H1 (cell line): ENCODE measurements around the gene MBP. TPM values are rescaled to one million over a fixed set of nuclear protein-coding genes. Genes with fewer than 3 reads are reported as not detected.

Source experiments
- CTCF ChIA-PET: fragments of 300-600 bp; sonication (Branson Sonifier 250); formaldehyde crosslinking; loops from one replicate; lab custom pipeline; 2021; ENCODE audit not compliant: partially characterized antibody; lab: Charles Lee
- POLR2A ChIA-PET: fragments of 300-600 bp; sonication (Branson Sonifier 250); formaldehyde crosslinking; loops from one replicate; lab custom pipeline; 2021; ENCODE audit warnings: inconsistent platforms; ENCODE audit not compliant: partially characterized antibody; lab: Charles Lee
- DNase-seq, 2 experiments: peaks; one replicate each; pipeline versions ENCODE4 v3.0.0 to v3.0.0-alpha.2; 2010 to 2022; ENCODE audit warnings: low spot score in 2 of 2, low read depth in 1 of 2, mixed read lengths in 1 of 2
- FAIRE-seq: peaks from 2 replicates; lab custom pipeline; 2011; peaks lifted over from hg19 to GRCh38; lab: Jason Lieb, UNC
- H2AFZ ChIP-seq: 2 replicates; pipeline ENCODE4 v1.8.1; 2012; ENCODE audit warnings: low read length, inconsistent platforms
- H2AK5ac ChIP-seq: 2 replicates; pipeline ENCODE4 v1.6.1; 2013; ENCODE audit warnings: low read depth, low read length
- H2BK120ac ChIP-seq: replicated peaks from 2 replicates; pipeline ENCODE3; 2013; ENCODE audit warnings: low read depth, low read length, inconsistent platforms
- H2BK12ac ChIP-seq: 2 replicates; pipeline ENCODE4 v1.6.1; 2013; ENCODE audit warnings: low read depth, low read length
- H2BK15ac ChIP-seq: 2 replicates; pipeline ENCODE4 v1.6.1; 2013; ENCODE audit warnings: low read length
- H2BK20ac ChIP-seq: 2 replicates; pipeline ENCODE4 v1.6.1; 2013; ENCODE audit warnings: low read length
- H2BK5ac ChIP-seq: 2 replicates; pipeline ENCODE4 v1.6.1; 2013; ENCODE audit warnings: low read depth, low read length
- H3K14ac ChIP-seq: 2 replicates; pipeline ENCODE4 v1.6.1; 2013; ENCODE audit warnings: inconsistent platforms; ENCODE audit not compliant: insufficient read length
- H3K18ac ChIP-seq: 2 replicates; pipeline ENCODE4 v1.6.1; 2013; ENCODE audit warnings: low read length; ENCODE audit errors: extremely low read depth
- H3K23ac ChIP-seq: 2 replicates; pipeline ENCODE4 v1.6.1; 2013; ENCODE audit warnings: inconsistent platforms; ENCODE audit not compliant: insufficient read length
- H3K23me2 ChIP-seq: 2 replicates; pipeline ENCODE4 v1.6.1; 2013; ENCODE audit warnings: low read depth, low read length
- H3K27ac ChIP-seq: 2 replicates; pipeline ENCODE4 v1.6.1; 2011; ENCODE audit warnings: low read depth, low read length, inconsistent platforms
- H3K27me3 ChIP-seq, 4 experiments: replicated peaks in 1 of 4; 1 replicate in 1 of 4; 2 replicates in 3 of 4; pipeline versions ENCODE4 v1.6.1 to v1.8.1; 2011 to 2013; ENCODE audit warnings: low read length in 3 of 4, mild to moderate bottlenecking in 3 of 4, inconsistent platforms in 2 of 4, mixed read lengths in 2 of 4, moderate library complexity in 1 of 4; ENCODE audit not compliant: control insufficient read depth in 3 of 4, insufficient read depth in 3 of 4; ENCODE audit errors: extremely low read depth in 1 of 4
- H3K36me3 ChIP-seq, 4 experiments: 2 replicates each; pipeline versions ENCODE4 v1.6.1 to v1.8.1; 2011 to 2013; ENCODE audit warnings: mild to moderate bottlenecking in 4 of 4, low read length in 3 of 4, moderate library complexity in 2 of 4, control low read depth in 1 of 4, inconsistent platforms in 1 of 4; ENCODE audit not compliant: insufficient read depth in 4 of 4, control insufficient read depth in 2 of 4
- H3K4ac ChIP-seq: replicated peaks from 2 replicates; pipeline ENCODE3; 2013; ENCODE audit warnings: low read length, low read depth, mixed read lengths, inconsistent platforms; ENCODE audit not compliant: insufficient read length
- H3K4me1 ChIP-seq, 4 experiments: replicated peaks in 1 of 4; 1 replicate in 1 of 4; 2 replicates in 3 of 4; pipeline versions ENCODE4 v1.6.1 to v1.8.1; 2011 to 2013; ENCODE audit warnings: low read length in 3 of 4, inconsistent platforms in 2 of 4, mixed read lengths in 1 of 4; ENCODE audit not compliant: insufficient read depth in 4 of 4, control insufficient read depth in 3 of 4
- H3K4me2 ChIP-seq, 2 experiments: 2 replicates each; pipeline versions ENCODE4 v1.6.1 to v1.8.1; 2011 to 2013; ENCODE audit warnings: low read depth in 2 of 2, low read length in 2 of 2, control low read depth in 1 of 2, inconsistent platforms in 1 of 2, mild to moderate bottlenecking in 1 of 2; ENCODE audit not compliant: insufficient read depth in 1 of 2
- H3K4me3 ChIP-seq, 4 experiments: fragments of 200-600, 300-600 bp in 1 of 4; sonication (generic), shearing (Covaris generic), sonication (Bioruptor Twin) in 1 of 4; 2 replicates each; pipeline versions ENCODE4 v1.5.1 to v1.8.1; 2011 to 2016; ENCODE audit warnings: low read length in 4 of 4, low read depth in 3 of 4, control low read depth in 2 of 4, inconsistent platforms in 2 of 4, mild to moderate bottlenecking in 2 of 4, mixed read lengths in 1 of 4, moderate library complexity in 1 of 4; ENCODE audit not compliant: insufficient read depth in 2 of 4; ENCODE audit errors: extremely low read depth in 1 of 4
- H3K56ac ChIP-seq: replicated peaks from 2 replicates; pipeline ENCODE3; 2013; ENCODE audit warnings: low read depth, mild to moderate bottlenecking, mixed read lengths, low read length, inconsistent platforms; ENCODE audit not compliant: insufficient read length
- H3K79me1 ChIP-seq: 2 replicates; pipeline ENCODE4 v1.6.1; 2013; ENCODE audit warnings: low read depth, low read length, control low read depth
- H3K79me2 ChIP-seq, 2 experiments: 2 replicates each; pipeline versions ENCODE4 v1.6.1 to v1.8.1; 2012 to 2013; ENCODE audit warnings: low read length in 2 of 2, mild to moderate bottlenecking in 2 of 2, inconsistent platforms in 1 of 2; ENCODE audit not compliant: insufficient read depth in 2 of 2, control insufficient read depth in 1 of 2
- H3K9ac ChIP-seq, 4 experiments: replicated peaks in 1 of 4; 1 replicate in 1 of 4; 2 replicates in 3 of 4; pipeline versions ENCODE4 v1.6.1 to v1.8.1; 2011 to 2013; ENCODE audit warnings: low read depth in 3 of 4, low read length in 3 of 4, control low read depth in 2 of 4, mild to moderate bottlenecking in 2 of 4, moderate library complexity in 2 of 4, inconsistent platforms in 1 of 4; ENCODE audit errors: extremely low read depth in 1 of 4
- H3K9me3 ChIP-seq, 2 experiments: 2 replicates each; pipeline versions ENCODE4 v1.6.1 to v1.8.1; 2012 to 2013; ENCODE audit warnings: mild to moderate bottlenecking in 2 of 2, moderate library complexity in 2 of 2, control low read depth in 1 of 2, inconsistent platforms in 1 of 2, low read depth in 1 of 2, low read length in 1 of 2, mixed read lengths in 1 of 2; ENCODE audit not compliant: insufficient read depth in 2 of 2
- H4K20me1 ChIP-seq, 2 experiments: replicated peaks in 1 of 2; 2 replicates each; pipeline versions ENCODE3 to v1.8.1; 2011 to 2013; ENCODE audit warnings: inconsistent platforms in 2 of 2, low read length in 2 of 2, mild to moderate bottlenecking in 1 of 2; ENCODE audit not compliant: insufficient read depth in 2 of 2, control insufficient read depth in 1 of 2
- H4K5ac ChIP-seq: 2 replicates; pipeline ENCODE4 v1.6.1; 2013; ENCODE audit warnings: low read length, low read depth, mixed read lengths, inconsistent platforms; ENCODE audit not compliant: insufficient read length
- H4K8ac ChIP-seq: 2 replicates; pipeline ENCODE4 v1.8.0; 2013; ENCODE audit warnings: mild to moderate bottlenecking, moderate library complexity, low read length, inconsistent platforms; ENCODE audit not compliant: insufficient read depth; ENCODE audit errors: extremely low read depth
- H4K91ac ChIP-seq: replicated peaks from 2 replicates; pipeline ENCODE3; 2013; ENCODE audit warnings: low read length, mixed read lengths, inconsistent platforms; ENCODE audit not compliant: insufficient read length
- BCL11A ChIP-seq, 2 experiments: IDR thresholded peaks; one replicate each; pipeline ENCODE4 v1.6.1; 2011; ENCODE audit warnings: low read depth in 2 of 2, low read length in 2 of 2, mild to moderate bottlenecking in 2 of 2
- CTCF ChIP-seq, 3 experiments: IDR thresholded peaks; 1 replicate in 2 of 3; 2 replicates in 1 of 3; pipeline versions ENCODE4 v1.5.1 to v1.6.1; 2011; ENCODE audit warnings: low read length in 3 of 3, mild to moderate bottlenecking in 3 of 3, inconsistent platforms in 2 of 3, low read depth in 1 of 3, moderate library complexity in 1 of 3; ENCODE audit not compliant: insufficient read depth in 1 of 3; ENCODE audit errors: control extremely low read depth in 1 of 3
- RXRA ChIP-seq: IDR thresholded peaks from 2 replicates; pipeline ENCODE4 v1.6.1; 2011; ENCODE audit warnings: low read depth, mild to moderate bottlenecking, low read length, moderate library complexity; ENCODE audit not compliant: insufficient read depth
- SP4 ChIP-seq: IDR thresholded peaks from 2 replicates; pipeline ENCODE4 v1.6.1; 2012; ENCODE audit warnings: low read length, inconsistent platforms
- ZNF274 ChIP-seq: IDR thresholded peaks from 2 replicates; pipeline ENCODE4 v1.7.0; 2012; ENCODE audit warnings: low read length, borderline replicate concordance; ENCODE audit errors: extremely low read depth
- WGBS, 2 experiments: shearing (Covaris generic) in 1 of 2; methylation state at CpG; one replicate each; pipeline versions ENCODE4 v1.1.6 to v1.1.7; 2013 to 2015; ENCODE audit warnings: low lambda C conversion rate in 2 of 2, mixed read lengths in 2 of 2, inconsistent platforms in 1 of 2, low coverage in 1 of 2, missing lambda C conversion rate in 1 of 2; ENCODE audit not compliant: insufficient replicate concordance in 2 of 2, insufficient coverage in 1 of 2, insufficient read length in 1 of 2; ENCODE audit errors: extremely low coverage in 1 of 2, missing lambda C conversion rate in 1 of 2; 5-methylcytosine and 5-hydroxymethylcytosine counted together
- polyA plus RNA-seq, 7 experiments: library from polyadenylated mRNA; depleted of rRNA in 3 of 7; stranded (reverse) in 5 of 7; unstranded in 2 of 7; fragments of >200 nt in 5 of 7; fragments of 200-250 nt in 2 of 7; gene quantifications; 1 replicate in 5 of 7; 2 replicates in 1 of 7; 4 replicates in 1 of 7; pipeline versions ENCODE4 v1.2.1 to v1.2.3, GENCODE V29; 2011 to 2013; ENCODE audit warnings: missing spikeins in 2 of 7, mixed read lengths in 2 of 7
- total RNA-seq: library from RNA; stranded (reverse); fragmentation: NEBNext Ultra II Directional; extraction: Animal tissue kit (Norgen Biotek cat#: 25700); gene quantifications from 2 replicates; pipeline ENCODE4 v1.2.1, GENCODE V29; 2021

MBP gene
- total and polyA plus RNA-seq, 2 of the 8 experiments (the other 6 are each of a cell fraction or from before 2014, with no cell fraction given): 7.7 to 19.2 TPM

- Histone ChIP-seq H3K4ac (no peak overlapping the region), H3K79me2 (no peaks in the 10 kb centered on the region)
- TF ChIP-seq SP4 (no peak), RXRA (no peak), BCL11A (IDR thresholded peaks at IDR 0.05; ENCODE audit: low read depth in 2 of 2, low read length in 2 of 2) (no peak), CTCF (IDR thresholded peaks at IDR 0.05; ENCODE audit: control extremely low read depth in 1 of 3, insufficient read depth in 1 of 3, low read depth in 1 of 3, low read length in 3 of 3) (no peak), ZNF274 (no peak)
Observed at GRCh38 chr18:77002496-77002895, 130.1 kb downstream of the MBP start.

More at GRCh38 chr18:77002496-77002895, 130.1 kb downstream of the MBP start:
- DNase-seq: no peak
- H3K14ac ChIP-seq: no peak overlapping the region
- H2AK5ac ChIP-seq: no peak overlapping the region
- H3K4me3 ChIP-seq: no peak overlapping the region
- H2BK12ac ChIP-seq: no peak overlapping the region
- no peak overlapping the region for H2BK5ac ChIP-seq
- H2BK120ac ChIP-seq: no peak overlapping the region
- H3K27ac ChIP-seq: no peak overlapping the region
- H3K27me3 ChIP-seq: no peaks in the 10 kb centered on the region; a peak in 1 of 7 replicates
- H2AFZ ChIP-seq: no peak overlapping the region
- peaks cover 0 to 11% (median 5%) of the 10 kb centered on the region in 4 experiments; a peak in 4 of 7 replicates for H3K4me1 ChIP-seq
- no peaks in the 10 kb centered on the region for H4K20me1 ChIP-seq
- no peaks in the 10 kb centered on the region for H3K23me2 ChIP-seq
- no peak overlapping the region for H2BK15ac ChIP-seq
- no peak overlapping the region for H4K91ac ChIP-seq
- H4K8ac ChIP-seq: no peak overlapping the region
- no peak for FAIRE-seq
- 87 to 100% methylated on average over 1 to 10 of the region's 10 CpGs for WGBS, 2 experiments
- no peak overlapping the region for H3K23ac ChIP-seq
- no peak overlapping the region for H4K5ac ChIP-seq
- ChIA-PET POLR2A (no interaction called here), CTCF (interaction anchor here (1.0 to 4.4 kb wide), 2 partner anchors 8 to 51 kb away, joined by 3 to 27 read pairs; no protein-coding TSS in a partner anchor)
- H2BK20ac ChIP-seq: no peak overlapping the region
- no peak overlapping the region for H3K56ac ChIP-seq
- H3K4me2 ChIP-seq: no peak overlapping the region
- no peak overlapping the region for H3K18ac ChIP-seq
- H3K9ac ChIP-seq: no peak overlapping the region
- H3K9me3 ChIP-seq: no peaks in the 10 kb centered on the region
- H3K36me3 ChIP-seq: no peaks in the 10 kb centered on the region
- H3K79me1 ChIP-seq: no peaks in the 10 kb centered on the region
